Measurements from ENCODE around the gene SON.
"Not testable (repeated sequence)": the region's sequence is repeated elsewhere in the genome, so short reads cannot be mapped to it uniquely, and the experiment has no call there.

Gene SON

GRCh38 chr21:33542640-33543504, at the start of gene SON:
Gene SON (plus strand): TSS chr21:33543038. CDS start chr21:33543093, 55 bp downstream.
- peak; percentile 96 for DNase-seq (ENCODE audit: low read depth)
- peak within 1 kb of the TSS; percentile 76 for H3K4me3 ChIP-seq (ENCODE audit: control insufficient read depth, low read depth, low read length)
- TF ChIP-seq, protein P1, sequence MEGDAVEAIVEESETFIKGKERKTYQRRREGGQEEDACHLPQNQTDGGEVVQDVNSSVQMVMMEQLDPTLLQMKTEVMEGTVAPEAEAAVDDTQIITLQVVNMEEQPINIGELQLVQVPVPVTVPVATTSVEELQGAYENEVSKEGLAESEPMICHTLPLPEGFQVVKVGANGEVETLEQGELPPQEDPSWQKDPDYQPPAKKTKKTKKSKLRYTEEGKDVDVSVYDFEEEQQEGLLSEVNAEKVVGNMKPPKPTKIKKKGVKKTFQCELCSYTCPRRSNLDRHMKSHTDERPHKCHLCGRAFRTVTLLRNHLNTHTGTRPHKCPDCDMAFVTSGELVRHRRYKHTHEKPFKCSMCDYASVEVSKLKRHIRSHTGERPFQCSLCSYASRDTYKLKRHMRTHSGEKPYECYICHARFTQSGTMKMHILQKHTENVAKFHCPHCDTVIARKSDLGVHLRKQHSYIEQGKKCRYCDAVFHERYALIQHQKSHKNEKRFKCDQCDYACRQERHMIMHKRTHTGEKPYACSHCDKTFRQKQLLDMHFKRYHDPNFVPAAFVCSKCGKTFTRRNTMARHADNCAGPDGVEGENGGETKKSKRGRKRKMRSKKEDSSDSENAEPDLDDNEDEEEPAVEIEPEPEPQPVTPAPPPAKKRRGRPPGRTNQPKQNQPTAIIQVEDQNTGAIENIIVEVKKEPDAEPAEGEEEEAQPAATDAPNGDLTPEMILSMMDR (IDR thresholded peaks at IDR 0.05; ENCODE audit: control insufficient read depth, insufficient read depth, low read depth, low read length, missing control alignments) = no peak

DNA sequence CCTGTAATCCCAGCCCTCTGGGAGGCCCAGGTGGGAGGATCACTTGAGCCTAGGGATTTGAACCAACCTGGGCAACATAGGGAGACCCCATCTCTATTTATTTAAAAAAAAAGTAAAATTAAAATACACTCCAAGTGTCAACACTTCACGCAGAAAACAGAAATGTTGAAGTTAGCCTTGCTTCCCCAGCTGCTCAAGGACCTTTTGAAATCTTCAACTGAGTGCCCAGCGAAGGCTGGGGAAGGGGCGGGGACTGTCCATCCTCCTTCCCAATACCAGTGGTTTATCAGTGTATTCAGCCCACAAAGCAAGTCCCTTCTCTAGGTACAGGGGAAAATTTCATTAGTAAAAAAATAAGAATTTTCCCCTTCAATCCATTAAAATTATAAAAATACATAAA, 49.1 kb upstream of the SON start:
- TF ChIP-seq, protein P1 (IDR thresholded peaks at IDR 0.05; ENCODE audit: control insufficient read depth, insufficient read depth, low read depth, low read length, missing control alignments) = no peak
- no peak for DNase-seq (ENCODE audit: low read depth)
- H3K4me3 ChIP-seq (ENCODE audit: control insufficient read depth, low read depth, low read length) = no peak overlapping the region

GRCh38 chr21:33495743-33496142, 47.1 kb upstream of the SON start:
- TF ChIP-seq, protein P1 (IDR thresholded peaks at IDR 0.05; ENCODE audit: control insufficient read depth, insufficient read depth, low read depth, low read length, missing control alignments) = no peak
- DNase-seq (ENCODE audit: low read depth) = no peak
- no peak overlapping the region for H3K4me3 ChIP-seq (ENCODE audit: control insufficient read depth, low read depth, low read length)

DNA sequence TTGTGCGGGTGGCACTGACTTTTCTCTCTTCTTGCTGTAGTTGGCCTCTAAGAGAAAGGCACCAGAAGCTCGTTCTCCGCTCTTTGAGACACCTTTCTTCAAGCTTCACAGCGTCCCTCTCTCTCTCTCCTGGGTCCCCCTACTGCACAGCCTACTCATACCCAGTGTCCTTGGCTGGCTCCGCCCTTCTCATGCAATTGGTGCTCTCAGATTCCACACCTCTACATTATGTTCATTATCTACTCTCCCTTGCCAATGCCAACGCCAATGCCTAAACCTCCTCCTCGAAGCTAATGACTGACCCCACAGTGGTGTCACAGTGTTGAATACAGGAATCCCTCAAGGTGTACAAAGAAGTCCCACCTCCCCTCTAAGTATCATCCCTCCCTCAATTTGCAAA, 46.5 kb upstream of the SON start:
- TF ChIP-seq, protein P1 (IDR thresholded peaks at IDR 0.05; ENCODE audit: control insufficient read depth, insufficient read depth, low read depth, low read length, missing control alignments) = no peak
- no peak for DNase-seq (ENCODE audit: low read depth)
- H3K4me3 ChIP-seq (ENCODE audit: control insufficient read depth, low read depth, low read length) = no peak overlapping the region

DNA sequence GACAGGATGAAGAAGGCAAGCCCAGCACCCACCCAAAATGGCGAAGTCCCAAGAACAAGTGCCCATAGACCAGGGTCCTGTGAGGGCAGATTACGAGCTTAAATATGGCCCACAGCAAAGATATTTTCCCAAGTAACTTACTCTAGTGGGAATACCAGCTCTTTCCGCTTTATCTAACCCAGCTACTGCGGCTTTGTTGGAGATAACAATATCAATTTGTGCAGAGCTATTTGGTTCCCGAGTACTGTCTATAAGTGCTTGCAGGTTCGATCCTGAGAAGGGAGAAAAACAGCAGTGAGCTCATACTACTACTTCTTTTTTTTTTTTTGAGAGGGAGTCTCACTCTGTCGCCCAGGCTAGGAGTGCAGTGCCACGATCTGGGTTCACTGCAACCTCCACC, 37.0 kb upstream of the SON start:
- no peak for DNase-seq (ENCODE audit: low read depth)
- no peak overlapping the region for H3K4me3 ChIP-seq (ENCODE audit: control insufficient read depth, low read depth, low read length)
- TF ChIP-seq, protein P1 (IDR thresholded peaks at IDR 0.05; ENCODE audit: control insufficient read depth, insufficient read depth, low read depth, low read length, missing control alignments) = no peak

GRCh38 chr21:33507003-33507402, 35.8 kb upstream of the SON start:
- H3K4me3 ChIP-seq (ENCODE audit: control insufficient read depth, low read depth, low read length) = not testable (repeated sequence)

GRCh38 chr21:33510826-33511225, 32.0 kb upstream of the SON start:
- no peak overlapping the region for H3K4me3 ChIP-seq (ENCODE audit: control insufficient read depth, low read depth, low read length)
- no peak for DNase-seq (ENCODE audit: low read depth)
- TF ChIP-seq, protein P1 (IDR thresholded peaks at IDR 0.05; ENCODE audit: control insufficient read depth, insufficient read depth, low read depth, low read length, missing control alignments) = no peak

More at GRCh38 chr21:33507003-33507402, 35.8 kb upstream of the SON start:
- not testable (repeated sequence) for DNase-seq (ENCODE audit: low read depth)
